Measurements from ENCODE around the gene ABLIM3.

ABLIM3 gene

DNA sequence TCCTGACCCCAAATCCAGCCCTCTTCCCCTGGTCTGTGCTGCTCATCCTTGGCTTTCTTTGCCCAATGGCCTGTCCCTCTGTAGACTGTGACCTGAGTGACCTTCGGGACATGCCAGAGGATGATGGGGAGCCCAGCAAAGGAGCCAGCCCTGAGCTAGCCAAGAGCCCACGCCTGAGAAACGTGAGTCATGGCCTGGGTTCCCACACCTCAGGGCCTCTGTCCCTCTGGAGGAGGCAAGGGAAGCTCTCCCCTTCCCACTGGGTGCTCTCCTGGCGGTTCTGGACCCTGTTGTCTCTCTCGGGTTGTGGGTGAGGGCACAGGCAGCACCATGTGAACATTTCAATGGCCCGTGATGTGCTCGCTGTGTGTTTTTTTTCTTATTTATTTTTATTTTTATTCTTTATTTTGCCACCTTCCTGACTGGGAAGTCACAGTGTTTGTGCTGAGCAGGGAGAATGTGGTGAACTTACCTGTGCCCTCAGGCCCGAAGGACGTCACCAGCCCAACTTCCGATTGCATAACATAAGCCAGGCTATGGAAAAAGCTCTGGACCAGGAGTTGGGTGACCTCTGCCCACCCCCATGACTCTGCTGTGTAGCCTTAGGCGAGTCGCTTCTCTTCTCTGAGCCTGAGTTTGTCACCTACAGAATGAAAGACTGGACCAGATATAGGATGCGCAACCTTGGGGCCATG, 159.9 kb downstream of the ABLIM3 start:
- H3K36me3 ChIP-seq (ENCODE audit: insufficient read depth, low read length), result no peaks in the 10 kb centered on the region
- 0 out of 2 replicates have a peak, but pooled peaks cover under 1% of the 10 kb centered on the region for H3K4me1 ChIP-seq (ENCODE audit: insufficient read depth, low read length)
- no peak overlapping the region for H3K9ac ChIP-seq (ENCODE audit: low read depth, low read length)
- no peaks in the 10 kb centered on the region for H3K9me3 ChIP-seq (ENCODE audit: control insufficient read depth, insufficient read depth, low read length)

- H3K9me3 ChIP-seq (ENCODE audit: control insufficient read depth, insufficient read depth, low read length), result no peaks in the 10 kb centered on the region
- H3K36me3 ChIP-seq (ENCODE audit: insufficient read depth, low read length), result no peaks in the 10 kb centered on the region
- H3K4me1 ChIP-seq (ENCODE audit: insufficient read depth, low read length), result no peaks in the 10 kb centered on the region
- H3K9ac ChIP-seq (ENCODE audit: low read depth, low read length), result no peak overlapping the region
These were observed 160.6 kb downstream of the ABLIM3 start for GRCh38 chr5:149301744-149302380.

DNA sequence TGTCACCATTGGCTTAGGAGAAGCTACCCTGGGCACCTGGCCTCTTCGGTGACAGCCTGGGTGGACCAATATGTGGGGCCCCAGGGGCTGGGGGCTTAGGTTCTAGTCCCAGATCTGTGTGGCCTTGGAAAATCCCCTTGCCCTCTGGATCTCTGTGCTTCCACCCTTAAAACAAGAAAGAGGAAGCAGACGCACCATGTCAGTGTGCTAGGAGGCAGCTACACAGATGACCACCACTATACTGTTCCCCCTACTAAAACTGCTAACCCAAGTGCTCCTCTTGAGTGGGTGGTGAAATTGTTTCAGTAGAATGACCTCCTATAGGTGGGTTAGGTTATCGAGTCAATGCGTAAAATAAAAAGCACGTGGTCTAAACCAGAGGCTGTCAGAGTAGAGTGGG, 161.3 kb downstream of the ABLIM3 start:
- H3K9me3 ChIP-seq (ENCODE audit: control insufficient read depth, insufficient read depth, low read length), result no peaks in the 10 kb centered on the region
- no peak overlapping the region for H3K9ac ChIP-seq (ENCODE audit: low read depth, low read length)
- no peaks in the 10 kb centered on the region for H3K4me1 ChIP-seq (ENCODE audit: insufficient read depth, low read length)
- H3K36me3 ChIP-seq (ENCODE audit: insufficient read depth, low read length), result no peaks in the 10 kb centered on the region

DNA sequence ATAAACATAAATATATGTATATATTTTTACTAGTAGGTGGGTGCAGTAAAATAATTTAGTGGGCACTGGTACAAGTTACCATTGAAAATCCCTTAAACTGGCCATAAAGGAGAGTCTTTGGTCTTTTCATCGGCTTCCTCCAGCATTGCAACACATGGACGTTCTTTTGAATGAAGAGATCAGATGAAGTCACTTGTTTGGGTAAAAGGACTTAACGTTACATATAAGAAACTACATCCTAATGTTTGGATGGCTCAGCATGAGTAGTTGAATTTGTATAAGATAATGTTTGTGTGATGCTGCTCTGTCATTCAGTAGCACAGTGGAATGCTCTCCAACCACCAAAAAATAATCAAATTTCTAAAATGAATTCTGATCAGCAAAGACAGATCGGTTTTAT, 161.9 kb downstream of the ABLIM3 start:
- Histone ChIP-seq H3K4me1 (ENCODE audit: insufficient read depth, low read length) (no peaks in the 10 kb centered on the region), H3K36me3 (ENCODE audit: insufficient read depth, low read length) (no peaks in the 10 kb centered on the region), H3K9ac (ENCODE audit: low read depth, low read length) (no peak overlapping the region), H3K9me3 (ENCODE audit: control insufficient read depth, insufficient read depth, low read length) (no peaks in the 10 kb centered on the region)

DNA sequence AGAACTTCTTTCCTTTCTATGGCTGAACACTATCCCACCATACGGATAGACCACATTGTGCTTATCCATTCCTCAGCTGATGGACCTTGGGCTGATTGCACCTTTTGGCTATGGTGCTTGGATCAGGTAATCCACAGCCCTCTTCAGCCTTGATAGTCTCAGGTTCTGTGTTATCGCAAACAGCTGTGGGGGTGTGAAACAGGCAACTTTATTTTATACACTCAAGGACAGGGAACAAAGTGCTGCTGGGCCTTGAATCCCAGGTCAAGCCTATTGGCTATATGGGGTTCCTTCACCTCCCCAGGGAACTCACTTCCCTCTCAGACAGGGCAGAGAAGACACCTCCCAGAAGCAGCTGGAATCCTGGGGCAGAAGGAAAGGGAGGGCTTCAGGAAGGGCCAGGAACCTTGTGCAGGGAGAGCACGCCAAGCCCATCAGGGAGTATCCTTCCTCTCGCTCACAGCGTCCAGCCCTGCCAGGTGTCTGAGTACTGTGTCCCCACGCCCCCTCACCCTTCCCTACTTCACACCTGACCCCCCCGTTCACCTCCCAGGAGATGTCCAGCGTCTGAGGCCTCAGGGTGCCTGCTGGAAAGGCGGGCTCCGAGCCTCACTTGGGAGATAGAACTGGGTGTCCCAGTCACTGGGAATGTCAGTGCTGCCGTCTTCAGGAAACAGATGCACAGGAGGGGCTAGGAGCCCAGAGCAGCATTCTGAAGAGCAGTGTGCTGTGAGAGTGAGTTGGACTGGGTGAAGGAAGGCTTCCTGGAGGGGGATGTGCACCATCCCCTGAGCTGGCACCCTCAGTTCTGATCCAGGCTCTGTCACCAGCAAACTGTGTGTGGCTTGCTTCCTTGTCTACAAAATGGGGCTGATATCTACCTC, 163.1 kb downstream of the ABLIM3 start:
- H3K9ac ChIP-seq (ENCODE audit: low read depth, low read length), result no peak overlapping the region
- H3K4me1 ChIP-seq (ENCODE audit: insufficient read depth, low read length), result no peaks in the 10 kb centered on the region
- H3K36me3 ChIP-seq (ENCODE audit: insufficient read depth, low read length), result no peaks in the 10 kb centered on the region
- no peaks in the 10 kb centered on the region for H3K9me3 ChIP-seq (ENCODE audit: control insufficient read depth, insufficient read depth, low read length)

DNA sequence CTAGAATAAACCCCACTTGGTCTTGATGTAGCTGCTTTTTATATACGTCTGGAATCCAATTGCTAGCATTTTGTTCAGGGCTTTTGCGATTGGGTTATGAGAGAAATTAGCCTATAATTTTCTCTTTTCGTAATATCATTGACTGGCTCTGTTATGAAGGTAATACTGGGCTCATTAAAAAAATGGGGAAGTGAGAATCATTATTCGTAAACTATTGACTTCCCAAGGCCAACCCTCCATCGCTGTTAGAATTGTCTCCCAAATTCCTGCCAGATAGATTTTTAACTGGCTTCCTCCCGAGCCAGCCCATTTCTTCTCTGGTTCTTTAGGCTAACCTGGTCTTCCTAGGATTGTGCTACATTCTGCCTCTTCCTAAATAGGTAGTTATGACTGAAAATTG, 168.1 kb downstream of the ABLIM3 start:
- no peaks in the 10 kb centered on the region for H3K36me3 ChIP-seq (ENCODE audit: insufficient read depth, low read length)

More for the DNA sequence above, 168.1 kb downstream of the ABLIM3 start:
- H3K9me3 ChIP-seq (ENCODE audit: control insufficient read depth, insufficient read depth, low read length), result no peaks in the 10 kb centered on the region
- no peak overlapping the region for H3K9ac ChIP-seq (ENCODE audit: low read depth, low read length)
- peaks cover 12% of the 10 kb centered on the region; the same call in 1 of the 2 replicates for H3K4me1 ChIP-seq (ENCODE audit: insufficient read depth, low read length)
